Brain microvascular endothelial cell (primary cell): ENCODE data around the gene PIANP.
"Not testable (repeated sequence)": the region's sequence is repeated elsewhere in the genome, so short reads cannot be mapped to it uniquely, and the experiment has no call there.

Source experiments
- DNase-seq: peaks from one replicate; pipeline ENCODE4 v3.0.0-alpha.2; 2020
- H3K27ac ChIP-seq: fragments of 250-450 bp; sonication (Bioruptor Pico); 2 replicates; pipeline ENCODE4 v1.5.1; 2020; ENCODE audit warnings: mild to moderate bottlenecking, moderate library complexity
- H3K27me3 ChIP-seq: fragments of 250-450 bp; sonication (Bioruptor Pico); replicated peaks from 2 replicates; pipeline ENCODE4 v1.5.1; 2020; ENCODE audit warnings: mild to moderate bottlenecking
- H3K36me3 ChIP-seq: fragments of 250-450 bp; sonication (Bioruptor Pico); replicated peaks from 2 replicates; pipeline ENCODE4 v1.5.1; 2020; ENCODE audit warnings: mild to moderate bottlenecking
- H3K4me3 ChIP-seq: 2 replicates; pipeline ENCODE4 v1.5.1; 2011; ENCODE audit warnings: low read depth, mild to moderate bottlenecking, control low read depth, low read length, moderate library complexity
- CTCF ChIP-seq: IDR thresholded peaks from 2 replicates; pipeline ENCODE4 v1.5.1; 2011; ENCODE audit warnings: low read depth, mild to moderate bottlenecking, moderate library complexity, low read length, control low read depth, inconsistent platforms; ENCODE audit errors: missing control alignments
- in situ Hi-C: cut with HindIII; loops from 2 replicates; pipeline ENCODE4 v1.10.0; 2017; ENCODE audit warnings: low sequenced_read_pairs, low pct_ligation_motif_present

PIANP gene

GRCh38 chr12:6725350-6725749 lies 24.7 kb upstream of the PIANP start:
- no peak overlapping the region for H3K27ac ChIP-seq
- no peak overlapping the region for H3K4me3 ChIP-seq
- no peaks in the 10 kb centered on the region for H3K27me3 ChIP-seq
- peaks cover 30% of the 10 kb centered on the region for H3K36me3 ChIP-seq
- in situ Hi-C loops = no loop called here
- TF ChIP-seq CTCF = no peak
- no peak for DNase-seq

GRCh38 chr12:6724409-6724797 lies 23.8 kb upstream of the PIANP start:
- peaks cover 20% of the 10 kb centered on the region for H3K36me3 ChIP-seq
- in situ Hi-C loops = no loop called here
- H3K27ac ChIP-seq = peak overlapping the region; percentile 88
- DNase-seq = peak; percentile 11
- no peak for TF ChIP-seq CTCF
- no peaks in the 10 kb centered on the region for H3K27me3 ChIP-seq
- H3K4me3 ChIP-seq = peak overlapping the region; percentile 73

GRCh38 chr12:6723607-6724408 lies 23.2 kb upstream of the PIANP start, which contains the start of gene COPS7A:
Gene COPS7A, plus strand, starts transcription at chr12:6724046. Its CDS starts 611 bp downstream, at chr12:6724657.
- Histone ChIP-seq H3K4me3 (peak within 1 kb of the TSS; percentile 73), H3K27ac (peak within 1 kb of the TSS; percentile 88), H3K27me3 (no peaks in the 10 kb centered on the region), H3K36me3 (peaks cover 14% of the 10 kb centered on the region)
- peak; percentile 99 for DNase-seq
- TF ChIP-seq CTCF = no peak
- in situ Hi-C loops = no loop called here

GRCh38 chr12:6722863-6723262 lies 22.2 kb upstream of the PIANP start:
- Histone ChIP-seq H3K36me3 (peaks cover 5% of the 10 kb centered on the region), H3K27me3 (no peaks in the 10 kb centered on the region), H3K4me3 (no peak overlapping the region), H3K27ac (no peak overlapping the region)
- DNase-seq = no peak
- in situ Hi-C loops = no loop called here
- no peak for TF ChIP-seq CTCF

- no peaks in the 10 kb centered on the region for H3K27me3 ChIP-seq
- TF ChIP-seq CTCF = no peak
- DNase-seq = no peak
- in situ Hi-C loops = no loop called here
- no peak overlapping the region for H3K27ac ChIP-seq
- H3K36me3 ChIP-seq = no peaks in the 10 kb centered on the region
- no peak overlapping the region for H3K4me3 ChIP-seq
These were observed 16.3 kb upstream of the PIANP start for GRCh38 chr12:6716874-6717437.

GRCh38 chr12:6716031-6716873 lies 15.6 kb upstream of the PIANP start:
- H3K4me3 ChIP-seq, DNase-seq, H3K36me3 ChIP-seq, H3K27me3 ChIP-seq, H3K27ac ChIP-seq, in situ Hi-C loops: not testable (repeated sequence)
